Subcutaneous adipose tissue (tissue), 4 donors: ENCODE measurements around the gene LCAT. TPM values are rescaled to one million over a fixed set of nuclear protein-coding genes. Genes with fewer than 3 reads are reported as not detected.

ENCODE experiments used
- CTCF ChIP-seq: fragments of 450-650 bp; IDR thresholded peaks from one replicate; pipeline ENCODE4 v1.5.1; 2016; ENCODE audit warnings: low read depth, mild to moderate bottlenecking, control low read depth, antibody characterized with exemption, moderate library complexity
- total RNA-seq, 4 donors: library from RNA; depleted of rRNA; stranded (reverse); fragments of >200 nt; gene quantifications; one replicate each; pipeline ENCODE4 v1.1.0, GENCODE V29; 2016

LCAT gene
- total RNA-seq, 4 donors from 2014 or later, result 7.9 to 16.2 (median 10.5) TPM

GRCh38 chr16:67967183-67967957 is 23.4 kb upstream of the LCAT start:
- TF ChIP-seq CTCF, result no peak

DNA sequence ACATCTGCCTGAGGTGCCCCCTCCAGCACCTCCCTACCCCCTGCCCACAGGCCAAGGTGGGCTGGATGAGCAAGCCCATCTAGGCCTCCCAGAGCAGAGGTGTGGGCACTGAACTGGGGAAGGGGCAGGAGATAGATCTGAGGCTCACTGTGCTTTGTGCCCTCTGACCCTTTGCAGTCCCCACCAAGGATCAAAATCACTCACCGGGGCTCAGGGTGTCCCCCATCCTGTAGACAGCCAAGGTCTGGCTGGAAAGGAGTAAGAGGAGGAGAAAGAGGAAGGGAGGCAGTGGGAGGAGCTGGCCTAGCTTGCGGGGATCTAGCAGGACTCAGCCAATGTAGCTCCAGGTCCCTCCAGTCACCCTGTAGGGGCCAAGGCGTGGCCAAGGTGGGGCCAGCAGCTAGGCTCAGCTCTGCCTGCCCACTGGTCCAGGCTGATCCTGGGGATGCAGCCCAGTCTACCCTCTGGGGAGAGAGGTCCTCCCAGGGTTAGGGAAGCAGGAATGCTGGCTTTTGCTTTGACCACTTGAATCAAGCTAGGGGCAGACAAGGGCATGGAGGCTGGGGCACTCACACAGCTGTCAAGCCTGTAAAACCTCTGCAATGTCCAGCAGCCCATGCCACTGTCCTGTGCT is 22.7 kb upstream of the LCAT start:
- TF ChIP-seq CTCF, result no peak

GRCh38 chr16:67965668-67966548 is 22.0 kb upstream of the LCAT start:
- TF ChIP-seq CTCF, result no peak

DNA sequence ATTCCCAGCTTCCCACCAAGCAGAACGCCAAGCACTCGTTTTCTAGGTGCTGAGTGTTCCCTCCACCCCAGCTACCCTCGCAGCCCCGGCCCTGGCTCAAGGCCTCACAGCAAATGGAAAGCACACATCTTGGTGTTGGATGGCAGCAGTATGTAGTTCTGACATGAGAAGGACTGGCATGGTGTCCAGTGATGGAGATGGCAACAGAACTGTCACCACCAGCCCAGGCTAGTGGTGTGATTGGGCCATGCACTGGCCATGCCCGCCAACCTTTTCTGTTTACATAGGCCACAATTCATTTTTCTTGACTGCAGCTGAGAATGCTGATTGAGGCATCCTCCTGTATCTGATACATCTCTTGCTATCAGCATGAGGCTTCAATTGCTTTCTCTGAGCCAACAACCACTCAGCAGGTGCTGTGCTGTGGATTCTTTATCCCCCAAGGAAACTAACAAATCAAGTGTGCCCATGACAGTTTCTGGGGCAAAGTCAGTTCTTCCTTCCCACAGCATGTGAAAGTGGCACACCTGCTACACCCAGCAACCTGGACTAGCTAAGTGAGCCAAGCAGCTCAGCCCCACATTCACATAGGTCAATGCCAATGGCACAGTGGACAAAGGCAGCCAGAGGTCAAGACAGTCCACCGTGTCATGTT is 20.7 kb upstream of the LCAT start:
- no peak for TF ChIP-seq CTCF

DNA sequence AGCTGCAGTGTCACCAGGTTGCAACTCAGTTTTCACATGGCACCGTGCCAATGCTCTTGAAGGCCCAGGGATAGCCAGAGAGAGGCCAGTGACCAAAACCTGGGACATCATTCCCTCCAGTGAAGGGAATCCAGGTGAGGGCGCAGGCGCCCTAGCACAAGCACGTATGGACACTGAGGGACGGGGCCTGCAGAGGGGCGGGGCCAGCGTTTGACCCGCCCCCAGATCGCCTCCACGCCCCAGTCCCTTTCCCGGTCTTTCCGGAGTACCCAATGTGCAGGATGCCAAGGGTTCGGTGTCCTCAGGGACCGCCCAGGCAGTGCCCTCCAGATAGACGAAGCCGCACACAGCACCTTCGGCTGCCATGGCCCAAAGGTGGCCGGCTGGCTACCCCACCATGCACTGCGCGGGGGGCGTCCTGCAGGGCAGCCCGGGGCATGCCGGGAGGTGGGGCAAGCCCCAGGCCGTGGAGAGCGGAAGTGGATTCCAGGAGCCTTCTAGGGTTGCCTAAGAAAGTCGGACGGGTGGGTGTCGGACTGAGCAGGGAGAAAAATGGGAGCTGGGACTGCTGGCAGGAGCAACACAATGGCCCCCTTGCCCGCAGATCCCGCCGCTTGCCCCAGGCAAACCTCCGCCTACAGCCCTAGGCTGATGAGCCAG is 19.9 kb upstream of the LCAT start:
- TF ChIP-seq CTCF, result no peak

GRCh38 chr16:67963292-67963661 is 19.4 kb upstream of the LCAT start:
- no peak for TF ChIP-seq CTCF
